Measurements from ENCODE around the gene PCDHGA4. TPM values are rescaled to one million over a fixed set of nuclear protein-coding genes. Genes with fewer than 3 reads are reported as not detected.

Gene PCDHGA4
- total RNA-seq, 1 experiment from 2014 or later: 2.6 TPM

- H3K36me3 Mint-ChIP-seq (ENCODE audit: insufficient read depth in 1 of 3, low read depth in 3 of 3): peaks cover 25 to 68% (median 50%) of the 10 kb centered on the region in 3 experiments
Observed at GRCh38 chr5:141356133-141356532, 1.3 kb downstream of the PCDHGA4 start.

More at GRCh38 chr5:141356133-141356532, 1.3 kb downstream of the PCDHGA4 start:
- H3K4me3 Mint-ChIP-seq: peak overlapping the region in 1 of 2 experiments; percentile 8; a peak in 1 of 5 replicates
- no peak for DNase-seq
- Histone ChIP-seq H3K9ac (ENCODE audit: extremely low read depth, insufficient read length, low read length) (no peak overlapping the region), H3T11ph (ENCODE audit: low read length) (no peak overlapping the region), H3K23me2 (ENCODE audit: insufficient read length, low read depth, low read length, poor library complexity, severe bottlenecking) (no peaks in the 10 kb centered on the region), H3K79me1 (ENCODE audit: insufficient read depth, low read depth, low read length, poor library complexity, severe bottlenecking) (no peaks in the 10 kb centered on the region), H3K4me1 (ENCODE audit: insufficient read depth, low read length) (no peaks in the 10 kb centered on the region), H2AK5ac (ENCODE audit: insufficient read length, low read length) (no peak overlapping the region), H3K23ac (ENCODE audit: insufficient read length, low read depth, low read length) (no peak overlapping the region), H3K27ac (ENCODE audit: insufficient read length, low read depth, low read length) (no peak overlapping the region), H3K18ac (ENCODE audit: insufficient read length, low read depth, low read length) (no peak overlapping the region), H3K79me2 (ENCODE audit: insufficient read depth, low read length) (no peaks in the 10 kb centered on the region), H3K9me3 (ENCODE audit: control insufficient read depth, low read depth, low read length) (peaks cover 29% of the 10 kb centered on the region), H4K20me1 (ENCODE audit: control insufficient read depth, insufficient read depth, insufficient read length) (no peaks in the 10 kb centered on the region), H2BK120ac (ENCODE audit: low read depth, low read length, poor library complexity, severe bottlenecking) (no peak overlapping the region), H4K8ac (replicated peaks; ENCODE audit: insufficient read length, low read depth, low read length) (no peak overlapping the region), H3K27me3 (ENCODE audit: insufficient read depth, low read length) (no peaks in the 10 kb centered on the region), H4K5ac (ENCODE audit: insufficient read length, low read depth, low read length) (no peak overlapping the region), H2BK15ac (ENCODE audit: low read depth, low read length) (no peak overlapping the region), H2AFZ (ENCODE audit: low read length) (no peak overlapping the region), H3K4ac (ENCODE audit: low read depth, low read length) (no peak overlapping the region), H4K91ac (ENCODE audit: insufficient read length, low read depth, low read length) (no peak overlapping the region), H2BK20ac (ENCODE audit: low read depth, low read length, poor library complexity, severe bottlenecking) (no peak overlapping the region), H3K14ac (ENCODE audit: insufficient read depth, low read length) (no peak overlapping the region), H3K56ac (ENCODE audit: insufficient read length, low read depth, low read length) (no peak overlapping the region), H2BK5ac (ENCODE audit: insufficient read length, low read length) (no peak overlapping the region), H2BK12ac (ENCODE audit: insufficient read length, low read depth, low read length) (no peak overlapping the region), H3K4me2 (ENCODE audit: insufficient read depth, insufficient read length, low read length) (no peak overlapping the region)
- peaks cover 60 to 63% of the 10 kb centered on the region in 2 experiments for H3K9me3 Mint-ChIP-seq
- TF ChIP-seq CTCF (conservative IDR thresholded peaks at IDR 0.05): no peak
- WGBS (ENCODE audit: extremely low coverage, insufficient read length, low lambda C conversion rate): no CpG with 5 or more reads among the region's 5 CpGs
- H3K27ac Mint-ChIP-seq: no peak overlapping the region
- peaks cover 3% of the 10 kb centered on the region for H3K27me3 Mint-ChIP-seq (ENCODE audit: low read depth)
- peaks cover 2 to 3% of the 10 kb centered on the region in 2 experiments; a peak in 2 of 4 replicates for H3K4me1 Mint-ChIP-seq

All from H9 (cell line).